ENCODE results near the gene TMEM74B.

Gene TMEM74B

DNA sequence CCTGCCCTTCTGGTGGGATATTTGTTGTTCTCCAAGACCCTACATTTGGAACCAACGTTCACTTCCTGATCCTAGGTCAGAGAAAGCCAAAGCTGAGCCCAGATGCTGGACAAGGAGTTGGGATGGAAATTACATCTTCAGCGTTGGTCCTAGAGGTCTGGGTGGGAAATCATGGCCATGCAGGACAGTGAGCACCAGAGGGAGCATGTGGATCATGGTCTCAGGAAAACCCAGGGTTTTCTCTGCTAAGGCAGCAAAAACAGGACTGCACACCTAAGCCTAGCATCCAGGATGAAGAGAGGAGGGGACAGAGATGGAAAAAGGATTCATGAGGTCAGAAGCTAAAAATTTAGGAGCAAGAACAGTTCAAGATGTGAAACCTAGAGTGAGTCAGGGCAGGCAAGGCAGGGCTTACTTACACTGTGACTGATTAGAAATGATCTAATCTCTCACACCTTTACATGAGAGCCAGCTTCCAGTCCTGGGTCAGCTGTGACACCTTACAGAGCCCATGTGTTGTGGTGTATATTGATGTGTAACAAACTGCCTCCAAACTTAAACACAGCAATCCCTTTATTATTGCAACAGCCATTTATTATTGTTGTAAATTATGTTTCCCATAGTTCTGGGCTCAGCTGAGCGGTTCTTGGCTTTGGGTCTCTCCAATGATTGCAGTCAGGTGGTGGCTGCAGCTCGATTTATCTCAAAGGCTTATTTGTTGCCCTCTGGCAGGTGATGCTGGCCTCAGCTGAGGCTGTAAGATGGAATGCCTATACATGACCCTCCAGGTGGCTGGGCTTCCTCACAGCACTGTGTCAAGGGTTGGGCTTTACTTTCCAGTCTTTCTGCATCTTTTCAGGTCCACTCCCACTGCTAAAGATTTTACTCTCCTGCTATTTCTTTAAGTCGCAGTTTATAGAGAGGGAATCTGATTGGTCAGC is 24.9 kb upstream of the TMEM74B start:
- DNase-seq (ENCODE audit: low spot score): no peak
- ATAC-seq (ENCODE audit: low read depth): peak; percentile 23; the same call in 1 of the 3 replicates
- Histone ChIP-seq H3K36me3 (ENCODE audit: low read depth) (no peaks in the 10 kb centered on the region), H3K27me3 (ENCODE audit: insufficient read depth, poor library complexity, severe bottlenecking) (peaks cover 10% of the 10 kb centered on the region), H3K4me1 (ENCODE audit: insufficient read depth, poor library complexity, severe bottlenecking) (no peaks in the 10 kb centered on the region), H3K9me3 (ENCODE audit: severe bottlenecking) (no peaks in the 10 kb centered on the region), H3K4me3 (ENCODE audit: severe bottlenecking) (no peak overlapping the region), H3K27ac (ENCODE audit: poor library complexity, severe bottlenecking) (no peak overlapping the region)
- TF ChIP-seq, protein P1, sequence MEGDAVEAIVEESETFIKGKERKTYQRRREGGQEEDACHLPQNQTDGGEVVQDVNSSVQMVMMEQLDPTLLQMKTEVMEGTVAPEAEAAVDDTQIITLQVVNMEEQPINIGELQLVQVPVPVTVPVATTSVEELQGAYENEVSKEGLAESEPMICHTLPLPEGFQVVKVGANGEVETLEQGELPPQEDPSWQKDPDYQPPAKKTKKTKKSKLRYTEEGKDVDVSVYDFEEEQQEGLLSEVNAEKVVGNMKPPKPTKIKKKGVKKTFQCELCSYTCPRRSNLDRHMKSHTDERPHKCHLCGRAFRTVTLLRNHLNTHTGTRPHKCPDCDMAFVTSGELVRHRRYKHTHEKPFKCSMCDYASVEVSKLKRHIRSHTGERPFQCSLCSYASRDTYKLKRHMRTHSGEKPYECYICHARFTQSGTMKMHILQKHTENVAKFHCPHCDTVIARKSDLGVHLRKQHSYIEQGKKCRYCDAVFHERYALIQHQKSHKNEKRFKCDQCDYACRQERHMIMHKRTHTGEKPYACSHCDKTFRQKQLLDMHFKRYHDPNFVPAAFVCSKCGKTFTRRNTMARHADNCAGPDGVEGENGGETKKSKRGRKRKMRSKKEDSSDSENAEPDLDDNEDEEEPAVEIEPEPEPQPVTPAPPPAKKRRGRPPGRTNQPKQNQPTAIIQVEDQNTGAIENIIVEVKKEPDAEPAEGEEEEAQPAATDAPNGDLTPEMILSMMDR (IDR thresholded peaks at IDR 0.05; ENCODE audit: poor library complexity, severe bottlenecking): peak; percentile 33

DNA sequence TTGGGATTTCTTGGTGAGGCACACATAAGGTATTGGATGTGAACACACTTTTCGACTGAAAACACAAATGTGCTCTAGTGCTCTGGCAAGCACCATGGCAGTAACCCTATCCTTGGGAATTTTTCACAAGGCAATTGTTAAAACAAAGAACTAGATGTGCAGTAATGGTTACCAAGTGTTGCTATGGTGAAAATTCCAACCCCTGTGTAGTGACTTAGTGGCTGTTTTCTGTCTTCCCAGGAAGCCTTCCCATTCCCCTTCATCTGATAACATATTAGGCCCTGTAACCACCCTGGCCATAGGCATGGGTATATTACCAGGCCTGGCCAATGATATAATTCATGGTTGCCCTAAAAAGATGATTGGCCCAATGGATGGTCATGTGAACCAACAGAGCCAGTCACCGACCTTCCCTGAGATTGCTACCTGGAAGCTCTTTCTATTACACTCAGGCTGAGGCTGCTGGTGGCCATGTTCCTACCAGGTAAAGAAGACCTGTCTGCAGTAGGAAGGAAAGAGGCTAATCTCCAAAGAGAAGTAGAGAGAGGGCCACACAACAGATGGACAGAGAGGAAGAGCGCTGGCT is 22.6 kb upstream of the TMEM74B start:
- Histone ChIP-seq H3K36me3 (ENCODE audit: low read depth) (no peaks in the 10 kb centered on the region), H3K27ac (ENCODE audit: poor library complexity, severe bottlenecking) (no peak overlapping the region), H3K4me3 (ENCODE audit: severe bottlenecking) (no peak overlapping the region), H3K27me3 (ENCODE audit: insufficient read depth, poor library complexity, severe bottlenecking) (no peaks in the 10 kb centered on the region), H3K9me3 (ENCODE audit: severe bottlenecking) (no peaks in the 10 kb centered on the region), H3K4me1 (ENCODE audit: insufficient read depth, poor library complexity, severe bottlenecking) (no peaks in the 10 kb centered on the region)
- TF ChIP-seq, protein P1 (IDR thresholded peaks at IDR 0.05; ENCODE audit: poor library complexity, severe bottlenecking): no peak
- DNase-seq (ENCODE audit: low spot score): no peak
- ATAC-seq (ENCODE audit: low read depth): no peak

DNA sequence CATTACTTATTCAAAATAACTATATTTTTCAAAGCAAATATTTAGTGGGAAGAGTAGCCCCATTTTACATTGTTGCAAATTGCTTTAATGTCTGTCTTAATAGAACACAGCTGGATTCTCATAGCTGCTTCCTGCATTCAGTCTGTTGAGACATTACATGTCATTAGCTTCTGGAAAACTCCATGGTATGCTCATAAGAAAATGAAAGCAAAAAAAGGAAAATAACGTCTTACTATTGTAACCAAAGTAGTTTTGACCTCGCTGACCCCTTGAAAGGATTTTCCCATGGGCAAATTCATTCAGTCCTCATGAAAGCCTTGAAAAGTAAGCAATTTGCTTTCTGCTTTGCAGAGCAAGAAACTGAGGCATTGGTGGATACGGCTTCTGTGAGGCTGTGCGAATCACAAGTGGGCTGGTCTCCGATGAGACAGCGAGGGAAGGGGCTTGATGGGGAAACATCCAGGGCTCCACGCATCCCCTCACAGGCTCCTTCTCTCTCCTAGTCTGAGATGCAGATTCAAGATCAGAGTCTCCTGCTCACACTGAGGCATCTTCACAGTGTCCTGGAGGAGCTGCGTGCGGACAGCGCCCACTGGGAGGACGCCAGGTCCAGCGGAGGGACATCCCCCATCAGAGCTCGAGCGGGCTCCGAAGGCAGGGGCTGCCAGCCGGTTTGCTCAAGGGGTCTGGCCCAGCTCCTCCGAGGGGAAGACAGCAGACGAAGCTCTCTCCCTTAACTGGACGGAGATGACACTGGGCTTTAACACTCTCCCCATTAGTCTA is 21.8 kb upstream of the TMEM74B start:
- no peak for ATAC-seq (ENCODE audit: low read depth)
- DNase-seq (ENCODE audit: low spot score): no peak
- H3K4me3 ChIP-seq (ENCODE audit: severe bottlenecking): no peak overlapping the region
- H3K36me3 ChIP-seq (ENCODE audit: low read depth): no peaks in the 10 kb centered on the region
- no peak overlapping the region for H3K27ac ChIP-seq (ENCODE audit: poor library complexity, severe bottlenecking)
- TF ChIP-seq, protein P1 (IDR thresholded peaks at IDR 0.05; ENCODE audit: poor library complexity, severe bottlenecking): no peak
- no peaks in the 10 kb centered on the region for H3K27me3 ChIP-seq (ENCODE audit: insufficient read depth, poor library complexity, severe bottlenecking)
- H3K4me1 ChIP-seq (ENCODE audit: insufficient read depth, poor library complexity, severe bottlenecking): no peaks in the 10 kb centered on the region
- no peaks in the 10 kb centered on the region for H3K9me3 ChIP-seq (ENCODE audit: severe bottlenecking)

DNA sequence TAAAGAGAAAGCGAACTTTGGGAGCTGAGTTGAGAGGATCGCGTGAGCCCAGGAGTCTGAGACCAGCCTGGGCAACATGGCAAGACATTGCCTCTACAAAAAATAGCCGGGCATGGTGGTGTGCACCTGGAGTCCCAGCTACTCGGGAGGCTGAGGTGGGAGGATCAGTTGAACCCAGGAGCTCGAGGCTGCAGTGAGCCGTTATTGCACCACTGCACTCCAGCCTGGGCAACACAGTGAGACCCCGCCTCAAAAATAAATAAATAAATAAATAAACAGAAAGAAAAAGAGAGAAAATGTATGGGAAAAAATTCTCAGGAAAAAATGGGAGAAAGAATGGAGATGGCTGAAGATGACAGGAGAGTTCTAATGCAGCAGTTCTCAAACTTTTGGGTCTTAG is 21.0 kb upstream of the TMEM74B start:
- no peak overlapping the region for H3K4me3 ChIP-seq (ENCODE audit: severe bottlenecking)
- ATAC-seq (ENCODE audit: low read depth): no peak
- TF ChIP-seq, protein P1 (IDR thresholded peaks at IDR 0.05; ENCODE audit: poor library complexity, severe bottlenecking): no peak
- H3K27me3 ChIP-seq (ENCODE audit: insufficient read depth, poor library complexity, severe bottlenecking): no peaks in the 10 kb centered on the region
- H3K4me1 ChIP-seq (ENCODE audit: insufficient read depth, poor library complexity, severe bottlenecking): no peaks in the 10 kb centered on the region
- no peak overlapping the region for H3K27ac ChIP-seq (ENCODE audit: poor library complexity, severe bottlenecking)
- H3K9me3 ChIP-seq (ENCODE audit: severe bottlenecking): no peaks in the 10 kb centered on the region
- no peaks in the 10 kb centered on the region for H3K36me3 ChIP-seq (ENCODE audit: low read depth)
- DNase-seq (ENCODE audit: low spot score): no peak
